Measurements from ENCODE around the gene ZNF544.
"Not testable (repeated sequence)": the region's sequence is repeated elsewhere in the genome, so short reads cannot be mapped to it uniquely, and the experiment has no call there.

ZNF544 gene

GRCh38 chr19:58294743-58295374, 66.1 kb downstream of the ZNF544 start:
- TF ChIP-seq POU2F2 (IDR thresholded peaks at IDR 0.05; ENCODE audit: low read depth, low read length) (no peak), TAF1 (IDR thresholded peaks at IDR 0.05; ENCODE audit: low read depth, low read length) (no peak), POLR2AphosphoS5 (IDR thresholded peaks at IDR 0.05; ENCODE audit: low read depth, low read length) (no peak), POLR2A (IDR thresholded peaks at IDR 0.05; ENCODE audit: low read depth, low read length) (no peak), PAX5 (IDR thresholded peaks at IDR 0.05; ENCODE audit: insufficient read depth, low read length, severe bottlenecking) (no peak), SPI1 (IDR thresholded peaks at IDR 0.05; ENCODE audit: low read depth, low read length) (no peak)
- FAIRE-seq = no peak
- no peak for DNase-seq (ENCODE audit: insufficient read length, low spot score)

- no peak for TF ChIP-seq POU2F2 (IDR thresholded peaks at IDR 0.05; ENCODE audit: low read depth, low read length)
- TF ChIP-seq POLR2AphosphoS5 (IDR thresholded peaks at IDR 0.05; ENCODE audit: low read depth, low read length) = no peak
- TF ChIP-seq POLR2A (IDR thresholded peaks at IDR 0.05; ENCODE audit: low read depth, low read length) = no peak
- no peak for TF ChIP-seq TAF1 (IDR thresholded peaks at IDR 0.05; ENCODE audit: low read depth, low read length)
- TF ChIP-seq SPI1 (IDR thresholded peaks at IDR 0.05; ENCODE audit: low read depth, low read length) = no peak
- no peak for TF ChIP-seq PAX5 (IDR thresholded peaks at IDR 0.05; ENCODE audit: insufficient read depth, low read length, severe bottlenecking)
- FAIRE-seq = no peak
Observed at GRCh38 chr19:58296104-58296503, 67.4 kb downstream of the ZNF544 start.

GRCh38 chr19:58300620-58301019, 71.9 kb downstream of the ZNF544 start:
- DNase-seq (ENCODE audit: insufficient read length, low spot score) (no peak), FAIRE-seq (no peak)
- TF ChIP-seq SPI1 (IDR thresholded peaks at IDR 0.05; ENCODE audit: low read depth, low read length) = no peak
- no peak for TF ChIP-seq POLR2AphosphoS5 (IDR thresholded peaks at IDR 0.05; ENCODE audit: low read depth, low read length)
- no peak for TF ChIP-seq POU2F2 (IDR thresholded peaks at IDR 0.05; ENCODE audit: low read depth, low read length)
- no peak for TF ChIP-seq PAX5 (IDR thresholded peaks at IDR 0.05; ENCODE audit: insufficient read depth, low read length, severe bottlenecking)
- no peak for TF ChIP-seq TAF1 (IDR thresholded peaks at IDR 0.05; ENCODE audit: low read depth, low read length)
- TF ChIP-seq POLR2A (IDR thresholded peaks at IDR 0.05; ENCODE audit: low read depth, low read length) = no peak

More at GRCh38 chr19:58296104-58296503, 67.4 kb downstream of the ZNF544 start:
- no peak for DNase-seq (ENCODE audit: insufficient read length, low spot score)

- FAIRE-seq = no peak
- no peak for DNase-seq (ENCODE audit: insufficient read length, low spot score)
- TF ChIP-seq TAF1 (IDR thresholded peaks at IDR 0.05; ENCODE audit: low read depth, low read length) (no peak), POLR2AphosphoS5 (IDR thresholded peaks at IDR 0.05; ENCODE audit: low read depth, low read length) (no peak), SPI1 (IDR thresholded peaks at IDR 0.05; ENCODE audit: low read depth, low read length) (no peak), POU2F2 (IDR thresholded peaks at IDR 0.05; ENCODE audit: low read depth, low read length) (no peak), POLR2A (IDR thresholded peaks at IDR 0.05; ENCODE audit: low read depth, low read length) (no peak), PAX5 (IDR thresholded peaks at IDR 0.05; ENCODE audit: insufficient read depth, low read length, severe bottlenecking) (no peak)
Observed at GRCh38 chr19:58304255-58304654, 75.5 kb downstream of the ZNF544 start.

- DNase-seq (ENCODE audit: insufficient read length, low spot score) = no peak
- FAIRE-seq = no peak
- TF ChIP-seq PAX5 (IDR thresholded peaks at IDR 0.05; ENCODE audit: insufficient read depth, low read length, severe bottlenecking) = no peak
- TF ChIP-seq SPI1 (IDR thresholded peaks at IDR 0.05; ENCODE audit: low read depth, low read length) = no peak
- TF ChIP-seq POLR2AphosphoS5 (IDR thresholded peaks at IDR 0.05; ENCODE audit: low read depth, low read length) = no peak
- TF ChIP-seq POU2F2 (IDR thresholded peaks at IDR 0.05; ENCODE audit: low read depth, low read length) = no peak
- no peak for TF ChIP-seq POLR2A (IDR thresholded peaks at IDR 0.05; ENCODE audit: low read depth, low read length)
- no peak for TF ChIP-seq TAF1 (IDR thresholded peaks at IDR 0.05; ENCODE audit: low read depth, low read length)
Observed at GRCh38 chr19:58304748-58305064, 76.0 kb downstream of the ZNF544 start.

- DNase-seq (ENCODE audit: insufficient read length, low spot score) = peak; percentile 95
- TF ChIP-seq SPI1 (IDR thresholded peaks at IDR 0.05; ENCODE audit: low read depth, low read length) (peak; percentile 72), TAF1 (IDR thresholded peaks at IDR 0.05; ENCODE audit: low read depth, low read length) (peak; percentile 97), POLR2A (IDR thresholded peaks at IDR 0.05; ENCODE audit: low read depth, low read length) (peak; percentile 98), PAX5 (IDR thresholded peaks at IDR 0.05; ENCODE audit: insufficient read depth, low read length, severe bottlenecking) (peak; percentile 25), POU2F2 (IDR thresholded peaks at IDR 0.05; ENCODE audit: low read depth, low read length) (peak; percentile 86; the same call in 1 of the 2 replicates), POLR2AphosphoS5 (IDR thresholded peaks at IDR 0.05; ENCODE audit: low read depth, low read length) (peak; percentile 97)
- peak; percentile 99 for FAIRE-seq
Observed at GRCh38 chr19:58305065-58305931, 76.6 kb downstream of the ZNF544 start, which contains the start of gene ERVK3-1. TSS of gene ERVK3-1 (plus strand) at chr19:58305377. CDS start at chr19:58312169, 6,792 bp downstream.

GRCh38 chr19:58305932-58306323, 77.2 kb downstream of the ZNF544 start:
- TF ChIP-seq PAX5 (IDR thresholded peaks at IDR 0.05; ENCODE audit: insufficient read depth, low read length, severe bottlenecking) (no peak), POLR2AphosphoS5 (IDR thresholded peaks at IDR 0.05; ENCODE audit: low read depth, low read length) (no peak), SPI1 (IDR thresholded peaks at IDR 0.05; ENCODE audit: low read depth, low read length) (no peak), TAF1 (IDR thresholded peaks at IDR 0.05; ENCODE audit: low read depth, low read length) (no peak), POU2F2 (IDR thresholded peaks at IDR 0.05; ENCODE audit: low read depth, low read length) (no peak), POLR2A (IDR thresholded peaks at IDR 0.05; ENCODE audit: low read depth, low read length) (no peak)
- FAIRE-seq = no peak
- DNase-seq (ENCODE audit: insufficient read length, low spot score) = no peak

GRCh38 chr19:58307736-58308135, 79.0 kb downstream of the ZNF544 start:
- TF ChIP-seq POLR2AphosphoS5 (IDR thresholded peaks at IDR 0.05; ENCODE audit: low read depth, low read length) (no peak), TAF1 (IDR thresholded peaks at IDR 0.05; ENCODE audit: low read depth, low read length) (no peak), PAX5 (IDR thresholded peaks at IDR 0.05; ENCODE audit: insufficient read depth, low read length, severe bottlenecking) (no peak), POLR2A (IDR thresholded peaks at IDR 0.05; ENCODE audit: low read depth, low read length) (no peak), POU2F2 (IDR thresholded peaks at IDR 0.05; ENCODE audit: low read depth, low read length) (no peak), SPI1 (IDR thresholded peaks at IDR 0.05; ENCODE audit: low read depth, low read length) (no peak)
- DNase-seq (ENCODE audit: insufficient read length, low spot score) = no peak
- no peak for FAIRE-seq

GRCh38 chr19:58310685-58311084, 82.0 kb downstream of the ZNF544 start:
- not testable (repeated sequence) for FAIRE-seq; DNase-seq (ENCODE audit: insufficient read length, low spot score)

Measured in GM12891 (cell line).